Thyroid gland (tissue), 4 donors: Measurements from ENCODE around the gene VAMP5.

Experiments used
- POLR2A ChIP-seq, 2 donors: fragments of 450-650 bp; IDR thresholded peaks; one replicate each; pipeline ENCODE4 v1.6.1; 2017; ENCODE audit warnings: antibody characterized with exemption in 2 of 2, mild to moderate bottlenecking in 2 of 2, moderate library complexity in 1 of 2
- TF ChIP-seq, protein P1 (sequence below), 6 experiments: fragments of 200-600 bp in 3 of 6; fragments of 450-650 bp in 3 of 6; sonication (generic) in 3 of 6; IDR thresholded peaks; one replicate each; pipeline ENCODE4 v1.5.1; 2016 to 2019; ENCODE audit warnings: antibody characterized with exemption in 6 of 6, mild to moderate bottlenecking in 2 of 6, inconsistent platforms in 1 of 6, moderate library complexity in 1 of 6

DNA sequence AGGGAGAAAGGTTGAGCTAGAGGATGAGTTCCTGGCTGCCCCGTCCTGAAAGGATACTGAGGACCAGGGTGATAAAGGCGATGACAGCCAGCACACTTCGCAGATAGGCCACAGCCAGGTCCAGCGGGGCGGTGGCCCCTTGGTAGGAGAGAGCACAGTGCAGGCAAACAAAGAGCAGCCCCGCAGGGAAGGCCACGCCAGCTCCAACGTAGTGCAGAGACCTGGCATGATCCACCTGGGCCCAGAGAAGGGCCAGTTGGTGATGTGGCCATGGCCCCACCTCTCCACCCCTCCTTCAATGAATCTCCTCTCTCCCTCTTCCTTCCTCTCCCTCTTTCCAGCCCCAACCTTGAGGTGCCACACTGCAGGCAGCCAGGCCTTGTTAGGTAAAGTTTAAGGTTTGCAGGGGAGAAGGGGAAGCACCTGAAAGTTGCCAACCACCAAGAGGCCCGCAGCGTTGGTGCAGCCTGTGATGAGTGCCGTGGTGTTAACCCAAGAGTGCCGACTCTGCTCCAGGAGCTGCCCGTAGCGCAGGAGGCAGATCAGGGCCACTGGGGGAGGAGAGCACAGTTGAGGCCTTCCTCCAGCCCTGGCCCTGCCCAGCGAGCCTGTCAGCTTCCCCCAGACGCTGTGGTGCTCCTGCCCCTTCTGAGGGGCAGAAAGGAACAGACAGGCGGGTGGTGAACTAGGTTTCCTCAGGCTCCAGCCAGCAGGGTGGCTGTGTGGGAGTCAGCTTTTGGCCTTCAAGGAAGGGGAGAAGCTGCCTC, 15.4 kb downstream of the VAMP5 start:
- TF ChIP-seq, protein P1, sequence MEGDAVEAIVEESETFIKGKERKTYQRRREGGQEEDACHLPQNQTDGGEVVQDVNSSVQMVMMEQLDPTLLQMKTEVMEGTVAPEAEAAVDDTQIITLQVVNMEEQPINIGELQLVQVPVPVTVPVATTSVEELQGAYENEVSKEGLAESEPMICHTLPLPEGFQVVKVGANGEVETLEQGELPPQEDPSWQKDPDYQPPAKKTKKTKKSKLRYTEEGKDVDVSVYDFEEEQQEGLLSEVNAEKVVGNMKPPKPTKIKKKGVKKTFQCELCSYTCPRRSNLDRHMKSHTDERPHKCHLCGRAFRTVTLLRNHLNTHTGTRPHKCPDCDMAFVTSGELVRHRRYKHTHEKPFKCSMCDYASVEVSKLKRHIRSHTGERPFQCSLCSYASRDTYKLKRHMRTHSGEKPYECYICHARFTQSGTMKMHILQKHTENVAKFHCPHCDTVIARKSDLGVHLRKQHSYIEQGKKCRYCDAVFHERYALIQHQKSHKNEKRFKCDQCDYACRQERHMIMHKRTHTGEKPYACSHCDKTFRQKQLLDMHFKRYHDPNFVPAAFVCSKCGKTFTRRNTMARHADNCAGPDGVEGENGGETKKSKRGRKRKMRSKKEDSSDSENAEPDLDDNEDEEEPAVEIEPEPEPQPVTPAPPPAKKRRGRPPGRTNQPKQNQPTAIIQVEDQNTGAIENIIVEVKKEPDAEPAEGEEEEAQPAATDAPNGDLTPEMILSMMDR (IDR thresholded peaks at IDR 0.05) = no peak
- no peak for TF ChIP-seq POLR2A (IDR thresholded peaks at IDR 0.05)
